DND-41 (cell line): ENCODE results near the gene REV3L.

Source experiments
- ATAC-seq: fragments of 200-7000 bp; cut with Tn5 transposase; 3 replicates; pipeline ENCODE4 v1.9.1; 2021; ENCODE audit warnings: low read depth; ENCODE audit not compliant: insufficient read depth
- DNase-seq: peaks from one replicate; pipeline ENCODE4 v3.0.0-alpha.2; 2020
- H2AFZ ChIP-seq: 2 replicates; pipeline ENCODE4 v1.6.0; 2012; ENCODE audit warnings: low read depth, low read length
- H3K27ac ChIP-seq: 2 replicates; pipeline ENCODE4 v1.5.1; 2012; ENCODE audit warnings: low read length, inconsistent platforms
- H3K27me3 ChIP-seq: fragments of 200-600 bp; sonication (generic); 2 replicates; pipeline ENCODE4 v1.6.0; 2012; ENCODE audit warnings: low read length, mild to moderate bottlenecking, inconsistent platforms; ENCODE audit not compliant: insufficient read depth, poor library complexity
- H3K36me3 ChIP-seq: 2 replicates; pipeline ENCODE4 v1.5.1; 2012; ENCODE audit warnings: low read length, inconsistent platforms; ENCODE audit not compliant: insufficient read depth
- H3K4me1 ChIP-seq: 2 replicates; pipeline ENCODE4 v1.5.1; 2012; ENCODE audit warnings: mild to moderate bottlenecking, low read length; ENCODE audit not compliant: insufficient read depth
- H3K4me2 ChIP-seq: 2 replicates; pipeline ENCODE4 v1.6.0; 2012; ENCODE audit warnings: mild to moderate bottlenecking, moderate library complexity, low read length, inconsistent platforms; ENCODE audit not compliant: insufficient read depth
- H3K4me3 ChIP-seq, 2 experiments: fragments of 200-600 bp in 1 of 2; shearing (Covaris generic) in 1 of 2; 2 replicates each; pipeline ENCODE4 v1.5.1; 2012 to 2016; ENCODE audit warnings: inconsistent platforms in 2 of 2, low read length in 2 of 2, mild to moderate bottlenecking in 2 of 2, low read depth in 1 of 2, moderate library complexity in 1 of 2
- H3K79me2 ChIP-seq: 2 replicates; pipeline ENCODE4 v1.6.0; 2012; ENCODE audit warnings: low read length, inconsistent platforms; ENCODE audit not compliant: insufficient read depth
- H3K9ac ChIP-seq: 2 replicates; pipeline ENCODE4 v1.6.0; 2012; ENCODE audit warnings: low read depth, mild to moderate bottlenecking, inconsistent platforms, low read length, moderate library complexity
- H3K9me3 ChIP-seq: 2 replicates; pipeline ENCODE4 v1.5.1; 2012; ENCODE audit warnings: low read length, moderate library complexity, mild to moderate bottlenecking, inconsistent platforms; ENCODE audit not compliant: insufficient read depth, severe bottlenecking
- H4K20me1 ChIP-seq: 2 replicates; pipeline ENCODE4 v1.6.0; 2012; ENCODE audit warnings: low read length; ENCODE audit not compliant: insufficient read depth
- CTCF ChIP-seq: IDR thresholded peaks from 2 replicates; pipeline ENCODE4 v1.5.1; 2012; ENCODE audit warnings: borderline replicate concordance, low read length, moderate library complexity, mild to moderate bottlenecking; ENCODE audit not compliant: poor library complexity, severe bottlenecking; ENCODE audit errors: extremely low read depth
- EZH2 ChIP-seq: IDR thresholded peaks from 3 replicates; pipeline ENCODE4 v1.6.1; 2012; ENCODE audit warnings: borderline replicate concordance, low read depth, mild to moderate bottlenecking, moderate library complexity, low read length, inconsistent platforms; ENCODE audit not compliant: severe bottlenecking

The REV3L gene

GRCh38 chr6:111407686-111408085 lies 75.3 kb downstream of the REV3L start:
- Histone ChIP-seq H3K9ac (no peak overlapping the region), H3K4me3 (no peak overlapping the region), H3K79me2 (peaks cover 41% of the 10 kb centered on the region), H4K20me1 (no peaks in the 10 kb centered on the region), H3K4me2 (no peak overlapping the region), H3K27me3 (no peaks in the 10 kb centered on the region), H3K36me3 (peaks cover 95% of the 10 kb centered on the region), H2AFZ (no peak overlapping the region), H3K27ac (no peak overlapping the region), H3K9me3 (no peaks in the 10 kb centered on the region), H3K4me1 (no peaks in the 10 kb centered on the region)
- DNase-seq, result no peak
- no peak for ATAC-seq
- TF ChIP-seq CTCF (no peak), EZH2 (no peak)

- TF ChIP-seq EZH2 (no peak), CTCF (no peak)
- H3K9ac ChIP-seq, result no peak overlapping the region
- H3K27me3 ChIP-seq, result no peaks in the 10 kb centered on the region
- DNase-seq (no peak), ATAC-seq (no peak)
- H3K4me1 ChIP-seq, result no peaks in the 10 kb centered on the region
- H3K9me3 ChIP-seq, result no peaks in the 10 kb centered on the region
- no peak overlapping the region for H3K4me2 ChIP-seq
- H3K36me3 ChIP-seq, result peaks cover 94% of the 10 kb centered on the region
- no peak overlapping the region for H2AFZ ChIP-seq
- H3K4me3 ChIP-seq, result no peak overlapping the region
- H4K20me1 ChIP-seq, result no peaks in the 10 kb centered on the region
- peaks cover 36% of the 10 kb centered on the region for H3K79me2 ChIP-seq
- H3K27ac ChIP-seq, result no peak overlapping the region
Measured at GRCh38 chr6:111406200-111406721, 76.8 kb downstream of the REV3L start.

GRCh38 chr6:111403388-111403787 lies 79.6 kb downstream of the REV3L start:
- H2AFZ ChIP-seq, result no peak overlapping the region
- ATAC-seq (no peak), DNase-seq (no peak)
- H3K4me1 ChIP-seq, result no peaks in the 10 kb centered on the region
- peaks cover 89% of the 10 kb centered on the region for H3K36me3 ChIP-seq
- H3K27ac ChIP-seq, result no peak overlapping the region
- no peaks in the 10 kb centered on the region for H3K27me3 ChIP-seq
- no peak overlapping the region for H3K4me2 ChIP-seq
- TF ChIP-seq CTCF (no peak), EZH2 (no peak)
- no peaks in the 10 kb centered on the region for H4K20me1 ChIP-seq
- H3K9ac ChIP-seq, result no peak overlapping the region
- no peaks in the 10 kb centered on the region for H3K9me3 ChIP-seq
- H3K79me2 ChIP-seq, result peaks cover 26% of the 10 kb centered on the region; the same call in 1 of the 2 replicates
- no peak overlapping the region for H3K4me3 ChIP-seq
